Smooth muscle cell of the brain vasculature (primary cell): Measurements from ENCODE around the gene C20orf204.

ENCODE experiments used
- DNase-seq: peaks from one replicate; pipeline ENCODE4 v3.0.0-alpha.2; 2012; ENCODE audit warnings: low read depth, low spot score

C20orf204 gene

GRCh38 chr20:64056639-64056888 lies 20.6 kb downstream of the C20orf204 start:
- DNase-seq: no peak

- DNase-seq: no peak
Observed at GRCh38 chr20:64056889-64057627, 21.1 kb downstream of the C20orf204 start.

DNA sequence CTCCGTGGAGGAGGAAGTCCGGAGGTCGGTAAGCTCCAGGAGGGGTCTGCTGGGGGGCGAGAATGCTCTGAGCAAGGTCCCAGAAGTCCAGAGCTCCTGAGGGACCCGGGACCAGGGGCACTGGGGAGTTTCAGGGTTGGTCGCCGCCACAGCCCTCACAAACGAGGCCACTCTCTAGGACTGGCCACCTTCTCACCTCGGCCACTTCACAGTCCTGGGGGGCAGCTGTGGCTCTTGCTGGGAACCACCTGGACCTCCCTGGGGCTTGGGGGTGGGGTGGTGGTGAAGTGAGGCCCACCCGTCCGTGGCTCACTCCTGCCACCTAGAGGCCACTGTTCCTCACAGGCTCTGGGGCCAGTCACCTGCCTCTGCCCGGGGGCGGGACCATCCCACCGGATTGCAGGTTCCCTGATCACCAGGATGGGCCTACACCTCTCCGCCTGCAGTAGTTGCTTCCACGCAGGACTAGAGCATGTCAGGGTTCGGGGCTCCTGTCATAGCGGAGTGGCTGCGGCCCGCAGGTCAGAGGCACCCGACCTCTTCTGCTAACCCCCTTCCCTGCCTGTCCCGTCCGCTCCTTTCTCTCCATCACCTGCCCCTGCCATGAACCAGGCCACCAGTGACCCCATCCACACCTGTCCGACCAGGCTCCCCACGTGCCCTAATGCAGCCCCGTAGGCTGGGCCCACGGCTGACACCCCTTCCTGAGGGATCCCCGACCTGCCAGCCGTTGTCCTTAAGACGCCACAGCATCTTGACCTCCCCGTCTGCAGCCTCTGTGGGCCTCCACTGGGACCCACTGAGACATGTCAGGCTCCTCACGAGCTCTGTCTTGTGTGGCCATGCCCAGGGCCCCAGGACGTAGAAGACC lies 21.9 kb downstream of the C20orf204 start:
- DNase-seq: no peak

DNA sequence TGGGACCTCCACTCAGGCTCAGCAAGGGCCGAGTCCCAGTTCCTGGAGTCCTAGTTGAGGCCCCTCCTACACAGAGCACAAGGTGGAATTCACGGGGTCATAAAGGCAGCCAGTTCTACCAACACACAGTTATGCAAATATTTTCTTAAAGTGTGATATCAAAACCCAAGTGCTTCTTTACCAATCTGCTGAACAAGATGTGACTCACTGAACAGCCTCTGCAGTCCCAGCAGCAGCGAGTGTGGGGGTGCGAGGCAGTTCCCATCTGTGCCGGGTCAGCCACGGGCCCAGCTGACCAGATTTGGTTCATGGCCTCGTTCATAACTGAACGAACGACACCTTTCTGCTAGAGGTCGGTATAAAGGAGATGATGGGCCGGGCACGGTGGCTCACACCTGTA lies 22.6 kb downstream of the C20orf204 start:
- no peak for DNase-seq

- DNase-seq: no peak
Observed at GRCh38 chr20:64062276-64062595, 26.3 kb downstream of the C20orf204 start.

- peak; percentile 78 for DNase-seq
Observed at GRCh38 chr20:64062596-64063388, 26.8 kb downstream of the C20orf204 start, which contains the start of gene TCEA2. Gene TCEA2, plus strand, starts transcription at chr20:64063198. Its CDS starts 115 bp downstream, at chr20:64063313.

GRCh38 chr20:64063389-64064144 lies 27.6 kb downstream of the C20orf204 start:
- no peak for DNase-seq

DNA sequence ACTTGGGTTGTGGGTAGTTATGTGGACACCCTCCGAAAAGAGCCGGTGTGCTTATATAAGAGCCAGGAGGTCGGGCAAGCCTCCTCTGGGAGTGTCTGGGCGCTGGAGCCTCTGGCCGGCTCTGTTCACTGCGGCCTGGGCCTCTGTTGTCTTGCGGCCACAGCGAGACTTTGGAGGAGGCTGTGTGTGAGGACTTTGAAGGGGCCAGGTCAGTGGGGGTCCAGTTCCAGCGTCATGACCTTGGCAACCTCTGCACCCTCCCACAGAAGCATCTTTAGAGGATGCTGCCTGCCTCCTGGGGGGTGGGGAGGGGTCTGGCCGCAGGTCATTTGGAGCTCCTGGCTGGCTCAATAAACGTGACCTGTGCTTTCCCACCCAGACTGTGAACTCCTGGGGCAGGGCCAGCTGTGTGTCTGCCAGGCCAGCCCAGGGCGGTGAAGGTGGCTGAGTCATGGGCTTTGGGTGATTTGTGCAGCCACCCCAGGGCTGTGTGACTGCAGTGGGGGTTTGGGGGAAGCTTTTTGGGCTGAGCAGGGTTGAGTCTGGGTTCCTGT lies 28.2 kb downstream of the C20orf204 start:
- no peak for DNase-seq

GRCh38 chr20:64065062-64065973 lies 29.3 kb downstream of the C20orf204 start:
- DNase-seq: no peak

GRCh38 chr20:64065974-64066343 lies 30.0 kb downstream of the C20orf204 start:
- DNase-seq: no peak

- DNase-seq: no peak
Observed at GRCh38 chr20:64067005-64067632, 31.1 kb downstream of the C20orf204 start.

DNA sequence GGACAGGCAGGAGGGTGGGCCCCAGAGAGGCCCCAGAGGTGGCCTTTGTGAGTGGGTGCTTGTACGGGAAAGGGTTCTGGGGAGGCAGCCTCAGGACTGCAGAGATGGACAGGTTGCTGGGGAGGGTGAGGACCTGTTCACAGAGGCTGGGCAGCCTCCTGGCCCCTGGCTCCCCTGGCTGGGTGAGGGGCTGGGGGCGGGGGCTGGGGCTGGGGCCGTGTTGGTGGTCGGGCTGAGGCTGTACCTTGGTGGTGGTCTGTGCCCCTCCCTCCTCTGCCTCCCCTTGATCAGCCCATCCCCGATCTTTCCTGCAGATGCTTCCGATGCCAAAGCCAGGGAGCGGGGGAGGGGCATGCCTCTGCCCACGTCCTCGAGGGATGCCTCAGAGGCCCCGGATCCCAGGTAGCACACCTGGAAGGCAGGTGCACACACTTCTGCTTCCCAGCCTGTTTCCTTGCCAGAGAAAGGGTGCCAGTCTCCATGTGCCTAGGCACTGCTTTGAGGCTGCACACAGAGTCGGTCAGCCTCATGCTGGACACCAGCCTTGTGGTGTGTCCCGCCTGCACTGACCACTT lies 31.8 kb downstream of the C20orf204 start:
- DNase-seq: no peak

DNA sequence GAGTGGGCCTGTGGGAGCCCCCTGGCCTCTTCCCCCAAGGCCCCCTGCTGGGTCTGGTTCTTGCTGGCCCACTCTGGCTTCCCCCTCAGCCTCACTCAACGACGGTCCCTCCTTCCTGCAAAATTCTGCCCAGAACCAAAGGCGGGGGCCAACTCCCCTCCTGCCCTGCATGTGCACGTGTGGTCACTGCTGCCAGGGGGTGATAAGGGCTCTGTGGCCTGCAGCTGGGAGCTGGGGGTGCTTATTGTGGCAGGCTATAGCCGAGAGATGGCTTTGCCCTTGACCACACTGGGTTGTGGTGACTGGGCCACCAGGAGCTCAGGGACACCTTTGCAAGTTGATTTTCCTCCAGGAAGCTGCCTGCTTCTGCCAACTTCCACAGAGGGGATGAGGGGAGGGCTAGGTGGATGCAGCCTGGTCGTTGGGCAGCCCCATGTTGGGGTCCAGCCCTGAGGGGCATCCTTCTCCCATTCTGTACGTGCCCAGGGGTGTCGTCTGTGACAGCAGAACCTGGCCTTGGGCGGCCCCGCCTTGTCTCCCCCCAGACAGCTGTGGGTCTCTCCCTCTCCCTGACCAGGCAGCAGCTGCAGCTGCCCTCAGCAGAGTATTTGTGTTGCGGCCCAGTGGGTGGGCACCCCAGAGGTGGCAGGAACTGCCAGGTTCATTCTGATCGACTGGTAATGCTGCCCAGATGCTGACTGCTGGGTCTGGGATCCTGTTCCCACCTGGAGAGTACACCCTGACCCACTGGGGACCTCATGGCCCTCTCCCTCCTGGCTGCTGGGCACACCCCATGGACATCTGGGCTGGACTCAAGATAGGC lies 32.6 kb downstream of the C20orf204 start:
- no peak for DNase-seq

DNA sequence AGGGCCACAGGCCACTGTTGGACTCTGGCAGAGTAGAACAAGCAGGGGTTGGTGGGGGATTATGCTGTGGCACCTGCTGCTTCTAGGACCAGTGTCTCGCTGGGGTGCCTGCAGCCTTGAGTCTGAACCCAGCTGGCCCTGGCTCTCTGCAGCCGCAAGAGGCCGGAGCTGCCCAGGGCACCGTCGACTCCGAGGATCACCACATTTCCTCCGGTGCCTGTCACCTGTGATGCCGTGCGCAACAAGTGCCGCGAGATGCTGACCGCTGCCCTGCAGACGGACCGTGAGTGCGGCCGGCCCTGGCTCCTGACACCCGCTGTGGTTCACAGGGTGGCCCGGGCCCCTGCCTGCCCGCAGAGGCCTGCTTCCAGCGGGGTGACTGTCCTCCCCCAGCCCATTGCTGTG lies 33.2 kb downstream of the C20orf204 start:
- no peak for DNase-seq

DNA sequence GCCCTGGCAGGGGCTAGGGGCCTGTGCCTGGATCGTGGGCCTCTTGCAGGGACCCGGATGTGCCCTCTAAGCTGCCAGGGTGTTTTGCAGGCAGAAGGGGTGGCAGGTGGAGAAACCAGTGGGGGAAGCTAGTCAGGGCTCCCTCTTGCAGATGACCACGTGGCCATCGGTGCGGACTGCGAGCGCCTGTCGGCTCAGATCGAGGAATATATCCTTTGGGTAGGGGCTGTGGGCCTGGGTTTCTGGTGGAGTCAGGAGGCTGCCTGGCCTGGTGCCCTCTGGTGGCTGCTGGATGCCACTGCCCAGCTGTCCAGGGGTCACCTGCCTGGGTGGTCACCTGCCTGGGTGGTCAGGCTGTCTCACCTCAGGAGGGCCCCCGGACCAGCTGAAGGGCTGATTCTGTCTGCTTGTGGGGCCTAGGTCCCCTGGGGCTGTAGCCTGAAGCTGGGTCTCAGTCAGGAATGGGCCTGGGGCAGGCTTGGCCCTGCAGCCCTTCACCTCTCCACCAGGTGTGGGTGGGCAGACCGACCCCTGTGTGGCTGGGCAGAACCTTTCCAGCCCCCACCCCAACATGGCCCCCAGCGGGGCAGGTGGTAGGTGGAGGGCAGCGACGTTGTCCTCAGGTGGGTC lies 33.7 kb downstream of the C20orf204 start:
- no peak for DNase-seq

GRCh38 chr20:64070244-64070993 lies 34.4 kb downstream of the C20orf204 start:
- DNase-seq: no peak
